ENCODE data around the gene ACAD10.
"Not testable (repeated sequence)": the region's sequence is repeated elsewhere in the genome, so short reads cannot be mapped to it uniquely, and the experiment has no call there.

ACAD10 gene

DNA sequence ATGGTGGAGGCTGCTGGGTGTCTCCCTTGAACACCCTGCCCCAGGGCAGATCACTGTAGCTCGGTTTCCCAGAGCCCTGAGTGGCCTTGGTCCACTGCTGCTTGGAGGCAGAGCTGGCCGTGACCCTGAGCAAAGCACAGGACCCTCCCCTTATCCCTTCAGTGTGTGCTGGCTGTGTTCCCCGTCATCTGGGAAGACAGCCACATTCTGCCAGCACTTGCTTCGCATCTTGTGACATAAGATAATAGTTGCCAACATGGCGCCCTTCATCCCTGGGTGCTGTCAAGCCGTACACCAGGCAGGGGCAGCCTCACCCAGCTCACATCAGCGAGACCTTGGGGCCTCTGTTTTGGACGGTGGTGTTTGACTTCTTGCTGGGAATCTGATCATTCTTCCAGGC, 68.8 kb downstream of the ACAD10 start:
- no peak for DNase-seq

GRCh38 chr12:111756196-111756595, 70.3 kb downstream of the ACAD10 start:
- no peak for DNase-seq

DNA sequence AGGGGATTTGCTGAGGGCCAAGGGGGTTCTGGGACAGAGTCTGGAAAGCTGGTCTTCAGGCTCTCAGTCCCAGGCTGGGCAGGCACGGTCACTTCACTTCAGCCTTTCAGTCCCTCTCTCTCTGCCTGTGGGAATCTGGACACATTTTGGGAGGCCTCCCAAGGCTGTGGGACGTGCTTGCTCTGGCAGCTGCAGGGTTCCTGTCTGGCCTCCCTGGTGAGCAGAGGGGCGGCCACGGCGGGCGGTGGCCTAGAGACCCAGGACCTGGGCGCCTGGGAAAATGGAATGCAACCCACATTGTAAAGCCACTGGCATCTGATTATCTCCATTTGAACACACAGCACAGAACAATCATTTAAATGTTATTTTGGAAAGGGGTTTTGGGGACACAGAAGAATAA, 70.8 kb downstream of the ACAD10 start:
- no peak for DNase-seq

- DNase-seq = no peak
Measured at GRCh38 chr12:111757361-111758119, 71.7 kb downstream of the ACAD10 start.

DNA sequence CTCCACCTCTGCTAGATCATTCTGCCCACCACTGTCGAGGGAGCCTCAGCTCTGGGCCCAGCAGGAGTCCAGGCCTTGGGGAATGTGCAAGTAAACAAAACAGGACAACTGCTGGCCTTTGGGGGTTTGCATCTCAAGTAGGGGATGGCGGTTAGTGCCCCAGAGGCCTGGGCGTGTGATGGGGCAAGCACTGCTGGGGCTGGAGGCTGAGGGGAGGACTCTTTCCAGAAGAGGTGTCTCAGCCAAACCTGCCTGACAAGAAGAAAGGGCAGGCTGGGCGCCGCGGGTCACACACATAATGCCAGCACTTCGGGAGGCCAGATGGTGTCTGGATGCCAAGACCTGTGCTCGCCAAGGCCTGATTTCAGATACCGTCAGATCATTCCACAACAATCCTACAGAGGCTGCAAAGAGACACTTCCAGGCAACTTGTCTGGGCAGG, 72.3 kb downstream of the ACAD10 start:
- no peak for DNase-seq

DNA sequence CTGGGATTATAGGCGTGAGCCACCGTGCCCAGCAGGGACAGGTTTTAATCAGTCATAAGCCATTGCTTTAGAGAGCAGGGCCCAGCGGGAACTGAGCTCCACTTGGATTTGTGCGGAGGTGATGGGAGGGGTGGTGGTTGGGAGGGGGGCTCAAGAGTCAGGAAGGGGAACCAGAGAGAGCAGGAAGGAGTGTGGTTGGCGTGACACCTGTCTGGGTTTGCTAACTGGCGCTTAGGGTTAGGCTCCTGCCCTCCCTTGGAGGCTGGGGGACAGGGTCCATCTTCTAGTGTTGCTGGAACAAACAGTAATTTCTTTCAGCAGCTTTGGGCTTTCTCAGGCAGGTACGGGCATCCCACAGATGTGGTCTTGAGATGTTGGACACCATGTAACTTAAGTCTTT, 73.4 kb downstream of the ACAD10 start:
- no peak for DNase-seq

DNA sequence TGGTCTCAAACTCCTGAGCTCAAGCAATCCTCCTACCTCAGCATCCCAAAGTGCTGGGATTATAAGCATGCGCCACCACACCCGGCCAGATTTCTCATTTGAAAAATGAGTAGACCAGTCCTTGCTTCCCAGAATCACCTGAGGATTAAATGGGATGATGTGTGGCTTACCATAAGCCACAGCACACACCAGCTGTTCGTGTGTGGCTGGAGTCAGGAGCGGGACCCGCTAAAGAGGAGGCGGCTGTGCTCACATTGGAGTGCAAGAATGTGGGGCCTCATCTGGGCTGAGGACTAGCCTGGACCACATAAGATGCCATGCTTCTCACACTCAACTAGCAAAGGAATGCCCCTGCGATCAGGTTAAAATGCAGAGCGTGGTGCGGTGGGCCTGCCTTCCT, 74.1 kb downstream of the ACAD10 start:
- DNase-seq = no peak

DNA sequence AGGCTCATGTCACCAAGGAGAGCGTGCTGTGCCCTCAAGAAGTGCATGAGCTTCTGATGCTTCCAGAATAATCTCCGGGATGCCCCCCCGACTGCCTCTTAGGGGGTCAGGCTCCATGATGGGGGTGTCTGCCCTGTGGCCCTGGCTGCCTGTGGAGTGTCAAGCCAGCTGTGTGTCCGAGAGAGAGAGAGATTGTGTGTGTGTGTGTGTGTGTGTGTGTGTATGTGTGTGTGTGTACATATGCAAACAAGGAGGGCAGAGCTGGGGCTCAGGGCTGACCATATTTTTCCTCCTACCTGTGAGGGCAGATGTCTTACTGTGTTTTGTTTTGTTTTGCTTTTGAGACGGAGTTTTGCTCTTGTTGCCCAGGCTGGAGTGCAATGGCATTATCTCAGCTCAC, 75.2 kb downstream of the ACAD10 start:
- DNase-seq = no peak

- no peak for DNase-seq
Measured at GRCh38 chr12:111761706-111762105, 75.9 kb downstream of the ACAD10 start.

GRCh38 chr12:111763552-111763951, 77.7 kb downstream of the ACAD10 start:
- not testable (repeated sequence) for DNase-seq

- no peak for DNase-seq
Measured at GRCh38 chr12:111764120-111764821, 78.4 kb downstream of the ACAD10 start.

- DNase-seq = peak; percentile 11
Measured at GRCh38 chr12:111766608-111767361, 80.9 kb downstream of the ACAD10 start, which contains the start of gene ALDH2. TSS of gene ALDH2 (plus strand) at chr12:111766933. CDS start at chr12:111766983, 50 bp downstream.

GRCh38 chr12:111767362-111768158, 81.7 kb downstream of the ACAD10 start:
- DNase-seq = no peak

DNA sequence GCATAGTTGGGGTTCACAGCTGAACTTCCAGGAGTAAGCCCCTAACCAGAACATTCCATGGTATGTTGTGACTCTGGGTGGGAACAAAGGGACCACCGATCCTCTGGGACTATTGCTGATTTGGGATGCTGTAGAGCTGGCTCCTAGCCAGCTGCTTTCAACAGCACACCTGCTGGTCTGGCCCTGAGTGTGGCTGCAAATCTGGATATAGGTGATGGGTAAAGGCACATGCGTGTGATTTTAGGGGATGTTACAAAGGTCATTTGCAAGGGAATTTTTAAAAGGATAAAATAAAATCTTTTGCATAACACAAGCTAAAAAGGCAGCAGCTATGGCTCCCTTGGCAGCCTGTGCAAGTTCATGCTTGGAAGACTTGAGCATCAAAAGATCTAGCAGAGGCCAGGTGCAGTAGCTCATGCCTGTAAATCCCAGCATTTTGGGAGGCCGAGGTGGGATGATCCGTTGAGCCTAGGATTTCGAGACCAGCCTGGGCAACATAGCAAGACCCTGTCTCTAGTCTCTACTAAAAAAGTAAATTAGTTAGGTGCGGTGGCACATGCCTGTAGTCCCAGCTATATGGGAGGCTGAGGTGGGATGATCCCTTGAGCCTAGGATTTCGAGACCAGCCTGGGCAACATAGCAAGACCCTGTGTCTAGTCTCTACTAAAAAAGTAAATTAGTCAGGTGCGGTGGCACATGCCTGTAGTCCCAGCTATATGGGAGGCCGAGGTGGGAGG, 82.5 kb downstream of the ACAD10 start:
- no peak for DNase-seq

GRCh38 chr12:111769599-111769998, 83.7 kb downstream of the ACAD10 start:
- no peak for DNase-seq

DNA sequence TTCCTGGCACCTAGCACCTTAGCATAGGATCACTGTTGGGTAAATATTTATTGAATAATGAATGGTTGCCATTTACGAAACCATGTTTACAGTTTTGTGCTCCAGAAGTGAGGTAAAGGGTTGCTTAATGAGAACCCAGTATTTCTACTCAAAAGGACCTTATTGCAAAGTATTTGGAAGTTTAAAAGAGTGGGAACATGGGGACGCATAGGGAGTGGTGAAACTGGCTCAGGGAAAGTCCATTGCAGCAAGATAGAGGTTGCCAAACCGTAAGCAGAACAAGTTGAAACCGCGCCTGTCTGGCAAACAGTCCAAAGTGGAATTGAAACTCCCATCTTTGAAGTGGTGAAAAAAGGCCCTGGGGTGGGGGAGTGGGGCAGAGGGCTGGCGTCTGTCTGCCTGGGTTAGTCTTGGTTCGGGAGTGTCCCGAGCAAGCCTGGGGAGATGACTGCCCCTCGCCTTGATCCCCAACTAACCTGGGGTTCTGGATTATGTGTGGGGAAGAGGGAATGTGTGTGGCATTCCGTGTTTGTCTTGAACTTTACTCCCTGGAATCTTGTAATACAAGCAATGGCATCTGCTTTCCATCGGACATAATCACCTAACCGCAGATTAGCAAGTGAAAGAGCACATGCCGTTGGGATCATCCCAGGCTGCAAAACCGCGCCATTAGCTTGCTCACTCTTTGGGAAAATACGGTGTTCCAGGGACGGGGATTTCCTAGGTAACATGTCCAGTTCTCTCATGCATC, 88.1 kb downstream of the ACAD10 start:
- peak; percentile 19 for DNase-seq

DNA sequence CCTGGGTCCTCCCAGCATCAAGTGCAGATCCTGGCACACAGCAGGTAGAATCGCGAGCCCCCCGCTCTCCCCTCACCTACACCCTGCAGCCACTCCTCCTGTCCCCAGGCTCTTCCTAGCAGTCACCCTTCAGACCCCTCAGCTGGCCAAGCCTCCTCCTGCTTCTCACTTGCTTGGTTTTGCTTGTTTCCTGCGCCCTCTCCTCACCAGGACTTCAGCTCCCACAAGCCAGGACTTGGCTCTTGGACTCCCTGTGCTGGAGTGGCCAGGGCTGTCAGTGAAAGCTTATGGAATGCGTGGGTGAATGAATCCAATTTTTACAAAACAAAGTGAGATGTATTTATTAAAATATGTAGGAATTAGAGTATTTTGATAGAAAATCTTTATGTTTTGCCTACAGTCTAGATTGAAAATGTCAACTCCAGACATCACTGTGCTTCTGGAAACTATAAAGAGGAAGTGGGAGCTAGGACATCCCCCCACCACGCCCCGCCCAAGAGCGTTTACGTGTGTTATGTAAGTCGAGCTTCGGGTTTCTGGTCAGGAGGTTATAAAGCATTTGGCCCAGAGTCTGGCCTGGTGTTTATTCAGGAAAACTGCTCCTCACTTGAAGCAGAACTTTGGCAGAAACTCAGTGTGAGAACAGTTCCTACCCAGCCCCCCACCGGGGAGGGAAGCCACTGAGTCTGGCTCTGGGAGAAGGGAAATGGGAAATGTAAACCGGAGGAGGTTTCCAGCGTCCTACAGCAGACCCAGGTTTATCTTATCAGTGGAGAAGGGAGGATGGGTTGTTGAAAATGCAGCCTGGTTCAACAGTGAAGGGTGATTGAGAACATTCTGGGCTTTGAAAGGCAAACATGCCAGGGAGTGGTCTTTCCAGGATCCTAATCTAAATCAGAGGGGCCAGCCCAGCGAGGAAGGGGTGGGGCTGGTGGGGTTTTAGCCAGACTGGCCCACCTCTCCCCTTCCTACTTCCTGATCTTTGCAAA, 89.6 kb downstream of the ACAD10 start:
- peak; percentile 36 for DNase-seq

DNA sequence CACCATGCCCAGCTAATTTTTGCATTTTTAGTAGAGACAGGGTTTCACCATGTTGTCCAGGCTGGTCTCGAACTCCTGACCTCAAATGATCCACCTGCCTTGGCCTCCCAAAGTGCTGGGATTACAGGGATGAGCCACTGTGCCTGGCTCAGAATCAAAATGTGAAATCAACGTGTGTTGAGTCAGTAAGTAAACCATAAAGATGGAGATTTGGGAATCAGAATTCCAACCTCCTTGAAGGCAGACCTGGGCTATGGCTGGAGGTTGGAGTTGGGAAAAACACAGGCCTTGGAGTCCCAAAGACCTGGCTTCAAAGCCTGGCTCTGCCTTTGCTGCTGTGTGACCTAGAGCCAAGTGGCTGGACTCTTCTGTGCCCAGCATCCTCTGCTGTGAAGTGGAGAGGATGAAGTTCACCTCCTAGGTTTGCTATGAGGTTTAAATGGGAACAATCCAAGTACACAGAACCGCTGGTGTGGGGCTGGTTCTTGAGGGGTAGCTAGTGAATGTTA, 91.0 kb downstream of the ACAD10 start:
- DNase-seq = no peak

GRCh38 chr12:111777345-111778045, 91.6 kb downstream of the ACAD10 start:
- no peak for DNase-seq

All from CD4-positive, alpha-beta T cell treated with Interleukin-10 for 1 hour (primary cell).